ENCODE measurements around the gene LAMTOR2. TPM values are rescaled to one million over a fixed set of nuclear protein-coding genes. Genes with fewer than 3 reads are reported as not detected.

The LAMTOR2 gene
- total and polyA plus RNA-seq, 9 of the 15 experiments (the other 6 are each of a cell fraction or from before 2014, with no cell fraction given) = 39.0 to 161 (median 74.6) TPM

GRCh38 chr1:156020293-156021092, 34.1 kb upstream of the LAMTOR2 start, which contains the start of gene SSR2 (continued):
- TF ChIP-seq USF1 (CRISPR knock-in tag; IDR thresholded peaks at IDR 0.05) (no peak), SNIP1 (IDR thresholded peaks at IDR 0.05; ENCODE audit: low read depth) (no peak), PCBP1 (IDR thresholded peaks at IDR 0.05; ENCODE audit: low read depth, low read length, poor library complexity, severe bottlenecking) (no peak), SIX5 (IDR thresholded peaks at IDR 0.05; ENCODE audit: borderline replicate concordance in 1 of 2, insufficient read depth in 1 of 2, low read depth in 1 of 2, low read length in 2 of 2) (peak; percentile 78 to 84), TAF7 (tag; IDR thresholded peaks at IDR 0.05) (no peak), HNRNPUL1 (IDR thresholded peaks at IDR 0.05; ENCODE audit: low read length) (no peak), RREB1 (CRISPR knock-in tag; IDR thresholded peaks at IDR 0.05) (0 out of 2 replicates have a peak, but pooled peaks have one; percentile 60), MLX (CRISPR knock-in tag; conservative IDR thresholded peaks at IDR 0.05) (no peak), MLLT1 (IDR thresholded peaks at IDR 0.05) (no peak), SMARCE1 (IDR thresholded peaks at IDR 0.05) (no peak), TRIM28 (IDR thresholded peaks at IDR 0.05) (no peak), CREB3 (tag; conservative IDR thresholded peaks at IDR 0.05; ENCODE audit: low read depth) (no peak), KLF13 (tag; IDR thresholded peaks at IDR 0.05; ENCODE audit: borderline replicate concordance, low read depth) (no peak), ZNF696 (CRISPR knock-in tag; conservative IDR thresholded peaks at IDR 0.05) (no peak), HNRNPH1 (optimal IDR thresholded peaks at IDR 0.05; ENCODE audit: low read depth, low read length) (no peak), ETV6 (IDR thresholded peaks at IDR 0.05; ENCODE audit: borderline replicate concordance in 1 of 2, low read depth in 2 of 2, low read length in 1 of 2) (no peak), ETV6 (CRISPR knock-in tag; IDR thresholded peaks at IDR 0.05; ENCODE audit: borderline replicate concordance) (no peak)
